GM18858 (cell line): ENCODE measurements around the gene BRSK2.
"Not testable (repeated sequence)": the region's sequence is repeated elsewhere in the genome, so short reads cannot be mapped to it uniquely, and the experiment has no call there.

ENCODE experiments used
- ATAC-seq: cut with Tn5 transposase; IDR thresholded peaks from one replicate; pipeline ENCODE4 v1.9.1; 2021; ENCODE audit not compliant: unreplicated experiment

Gene BRSK2

DNA sequence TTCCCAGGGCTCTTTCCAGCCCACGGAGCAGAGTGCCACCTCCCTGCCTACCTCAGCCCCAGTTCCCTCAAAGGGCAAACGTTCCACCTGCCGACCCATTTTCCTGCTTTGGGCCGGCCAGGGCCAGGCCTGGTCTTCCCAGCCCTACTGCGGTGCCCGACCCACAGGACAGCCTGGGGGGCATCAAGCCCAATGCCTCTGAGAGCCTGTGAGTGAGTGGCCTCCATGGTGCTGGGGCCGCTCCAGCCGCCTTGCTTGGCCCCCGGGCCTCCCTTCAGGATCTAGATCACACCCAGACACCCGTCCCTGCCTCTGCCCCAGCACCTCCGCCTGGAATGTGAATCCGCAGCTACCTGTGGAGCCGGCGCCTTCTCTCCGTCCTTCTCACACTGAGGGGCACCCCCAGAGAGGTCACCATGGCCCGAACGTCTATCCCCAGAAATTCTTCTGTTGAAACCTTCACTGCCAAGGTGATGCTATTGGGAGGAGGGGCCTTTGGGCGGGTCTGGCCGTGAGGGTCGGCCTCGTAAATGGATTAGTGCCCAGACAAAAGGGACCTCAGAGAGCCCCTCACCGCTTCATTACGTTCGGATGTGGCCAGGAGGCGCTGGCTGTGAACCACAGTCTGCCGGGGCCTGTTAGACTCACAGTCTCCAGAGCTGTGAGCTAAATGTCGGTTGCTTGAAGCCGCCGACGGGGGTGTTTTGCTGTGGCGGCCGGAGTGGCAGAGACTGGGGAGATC, 36.2 kb upstream of the BRSK2 start:
- ATAC-seq: no peak

DNA sequence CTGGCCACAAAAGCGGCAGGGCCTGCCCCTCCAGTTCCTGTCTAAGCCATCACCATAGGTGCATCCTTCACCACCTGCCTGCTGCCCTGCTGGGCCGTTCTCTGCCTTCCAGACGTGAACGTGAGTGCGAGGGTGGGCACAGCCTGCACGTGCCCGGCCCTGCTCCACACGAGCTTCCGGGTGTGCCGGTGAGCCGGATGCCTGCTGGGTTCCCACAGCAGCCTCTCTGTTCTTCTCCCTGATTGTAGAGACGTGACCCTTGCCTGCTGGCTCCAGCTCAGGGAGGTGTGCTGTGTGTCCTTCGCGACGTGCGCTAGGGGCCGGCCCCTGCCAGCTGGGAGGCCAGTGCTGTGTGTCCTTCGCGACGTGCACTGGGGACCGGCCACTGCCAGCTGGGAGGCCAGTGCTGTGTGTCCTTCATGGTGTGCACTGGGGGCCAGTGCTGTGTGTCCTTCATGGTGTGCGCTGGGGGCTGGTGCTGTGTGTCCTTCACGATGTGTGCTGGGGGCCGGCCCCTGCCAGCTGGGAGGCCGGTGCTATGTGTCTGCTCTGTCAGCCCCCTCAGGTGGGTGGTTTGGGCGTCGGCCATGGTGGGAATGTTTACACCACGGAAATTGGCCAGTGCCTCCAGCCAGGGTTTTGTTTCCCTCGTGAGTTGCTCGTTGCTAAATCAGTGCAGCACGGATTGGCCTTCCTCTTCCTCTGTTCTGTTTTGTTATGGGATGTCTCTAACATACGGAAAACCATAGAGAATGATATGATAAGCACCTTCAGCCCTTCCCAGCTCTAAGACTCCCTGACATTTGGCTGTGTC, 35.4 kb upstream of the BRSK2 start:
- ATAC-seq: no peak

DNA sequence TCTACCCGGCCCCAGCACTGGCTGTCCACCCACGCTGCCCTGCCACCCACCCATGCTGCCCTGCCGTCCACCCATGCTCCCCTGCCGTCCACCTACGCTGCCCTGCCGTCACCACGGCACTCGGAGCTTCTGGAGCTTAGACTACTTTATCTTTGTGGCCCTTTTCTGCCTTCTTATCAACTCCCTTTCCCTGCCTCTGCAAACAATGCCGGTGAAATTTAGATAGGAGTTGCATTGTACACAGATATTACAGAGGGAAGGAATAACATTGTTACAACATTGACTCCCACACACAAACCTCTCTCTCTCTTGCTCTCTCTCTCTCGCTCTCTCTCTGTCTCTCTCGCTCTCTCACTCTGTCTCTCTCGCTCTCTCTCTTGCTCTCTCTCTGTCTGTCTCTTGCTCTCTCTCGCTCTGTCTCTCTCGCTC, 33.7 kb upstream of the BRSK2 start:
- ATAC-seq: no peak

DNA sequence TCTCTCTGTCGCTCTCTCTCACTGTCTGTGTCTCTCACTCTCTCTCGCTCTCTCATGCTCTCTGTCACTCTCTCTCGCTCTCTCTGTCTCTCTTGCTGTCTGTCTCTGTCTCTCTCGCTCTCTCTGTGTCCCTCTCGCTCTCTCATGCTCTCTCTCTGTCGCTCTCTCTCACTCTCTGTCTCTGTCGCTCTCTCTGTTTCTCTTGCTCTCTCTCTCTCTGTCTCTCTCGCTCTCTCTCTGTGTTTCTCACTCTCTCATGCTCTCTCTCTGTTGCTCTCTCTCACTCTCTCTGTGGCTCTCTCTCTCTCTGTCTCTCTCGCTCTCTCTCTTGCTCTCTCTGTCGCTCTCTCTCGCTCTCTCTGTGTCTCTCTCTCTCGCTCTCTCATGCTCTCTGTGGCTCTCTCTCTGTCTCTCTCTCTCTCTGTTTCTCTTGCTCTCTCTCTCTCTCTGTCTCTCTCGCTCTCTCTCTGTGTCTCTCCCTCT, 33.2 kb upstream of the BRSK2 start:
- no peak for ATAC-seq

DNA sequence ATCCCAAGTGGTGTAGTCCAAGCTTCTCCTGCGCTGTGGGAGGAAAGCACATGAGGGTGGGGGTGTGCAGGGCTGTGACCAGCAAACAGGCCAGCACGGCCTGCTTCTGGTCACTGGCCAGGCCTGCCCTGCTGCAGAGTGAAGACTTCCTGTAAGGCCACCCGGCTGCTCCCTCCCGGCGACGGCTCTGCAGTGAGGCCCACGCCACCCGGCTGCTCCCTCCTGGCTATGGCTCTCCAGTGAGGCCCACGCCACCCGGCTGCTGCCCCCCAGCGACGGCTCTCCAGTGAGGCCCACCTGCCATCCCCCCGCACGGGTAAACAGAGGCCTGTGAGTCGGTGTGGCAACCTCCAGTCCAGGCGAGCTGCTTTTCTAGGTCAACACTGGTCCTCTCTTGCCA, 31.4 kb upstream of the BRSK2 start:
- no peak for ATAC-seq

DNA sequence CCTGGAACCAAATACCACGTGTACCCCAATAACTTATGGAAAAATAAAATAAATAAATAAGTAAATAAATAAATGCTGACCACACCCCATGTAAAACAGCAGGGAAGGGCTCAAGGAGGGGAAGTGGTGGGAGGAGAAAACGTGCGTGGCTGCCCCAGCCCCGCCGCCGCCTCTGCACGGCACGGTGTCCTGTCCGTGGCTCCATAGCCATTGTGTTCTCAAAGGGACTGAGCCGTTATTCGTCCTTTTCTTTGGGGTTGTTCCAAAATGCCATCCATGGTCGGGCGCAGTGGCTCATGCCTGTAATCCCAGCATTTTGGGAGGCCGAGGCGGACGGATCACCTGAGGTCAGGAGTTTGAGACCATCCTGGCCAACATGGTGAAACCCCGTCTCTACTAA, 30.8 kb upstream of the BRSK2 start:
- ATAC-seq: not testable (repeated sequence)

DNA sequence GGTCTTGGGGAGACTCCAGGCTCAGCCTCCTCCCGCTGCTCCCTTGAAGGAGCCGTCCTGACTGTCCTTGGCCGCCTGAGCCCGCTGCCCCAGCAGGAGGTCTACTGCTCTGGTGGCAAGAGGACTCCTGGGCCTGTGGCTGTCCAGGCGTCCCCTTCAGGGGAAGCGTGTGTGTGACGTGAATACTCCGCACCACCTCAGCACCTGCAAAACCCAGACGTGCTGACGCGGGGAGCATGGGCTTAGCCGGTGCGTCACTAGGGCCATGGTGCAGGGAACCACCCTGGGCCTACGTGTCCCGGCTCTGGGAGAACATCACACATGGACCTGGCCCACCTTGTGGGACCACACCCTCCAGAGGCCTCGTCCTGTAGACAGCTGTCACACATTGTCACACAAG, 30.2 kb upstream of the BRSK2 start:
- no peak for ATAC-seq

DNA sequence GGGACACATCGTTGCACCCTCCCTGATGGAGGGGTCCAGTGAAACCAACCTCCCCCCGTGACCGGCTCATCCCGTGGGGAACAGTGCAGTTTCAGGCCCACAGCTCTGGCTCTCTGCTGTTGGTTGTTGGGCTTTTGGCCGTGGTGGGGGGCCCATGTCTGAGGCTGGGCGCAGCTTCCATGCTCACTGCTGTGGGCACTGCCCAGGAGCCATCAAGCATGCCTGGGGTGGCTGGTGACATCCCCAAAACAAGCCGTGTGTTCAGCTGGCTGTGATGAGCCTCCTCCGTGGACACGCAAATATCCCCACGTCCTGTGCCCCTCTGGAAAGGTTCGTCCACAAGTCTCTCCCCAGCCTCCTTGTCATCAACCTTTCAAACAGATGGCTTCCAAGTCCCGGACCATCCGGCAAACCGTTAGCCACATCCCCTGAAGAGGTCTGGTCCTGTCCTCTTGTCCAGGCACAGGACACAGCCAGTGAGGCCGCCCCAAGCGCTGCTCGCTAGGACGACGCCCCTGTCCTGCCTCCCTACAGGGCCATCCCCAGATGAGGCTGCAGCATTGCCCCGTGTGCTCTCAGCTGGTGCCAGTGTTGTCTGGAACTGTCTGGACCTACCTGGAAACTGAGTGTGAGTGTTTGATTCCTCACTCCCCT, 29.4 kb upstream of the BRSK2 start:
- ATAC-seq: no peak

DNA sequence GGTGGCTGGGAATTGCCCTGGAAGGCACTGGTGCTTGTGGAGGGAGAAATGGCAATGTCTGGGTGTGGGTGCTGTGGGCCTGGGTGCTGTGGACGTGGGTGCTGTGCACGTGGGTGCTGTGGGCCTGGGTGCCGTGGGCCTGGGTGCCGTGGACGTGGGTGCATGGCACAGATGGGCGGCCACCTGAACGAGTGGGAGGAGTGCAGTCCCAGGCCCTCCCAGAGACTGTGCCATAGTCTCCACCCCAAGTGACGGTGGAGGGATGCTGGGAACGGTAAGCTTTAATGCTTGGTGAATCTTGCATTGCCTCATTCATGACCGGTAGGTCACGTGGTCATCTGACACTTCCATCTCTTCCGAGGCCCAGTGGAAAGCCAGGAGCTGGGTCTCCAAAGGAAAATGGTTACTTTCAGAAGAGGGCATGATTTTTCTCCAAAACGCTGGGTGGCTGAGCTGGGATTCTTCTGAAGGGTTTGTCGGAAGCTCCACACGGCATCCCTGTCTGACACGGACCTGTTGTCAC, 28.8 kb upstream of the BRSK2 start:
- no peak for ATAC-seq

DNA sequence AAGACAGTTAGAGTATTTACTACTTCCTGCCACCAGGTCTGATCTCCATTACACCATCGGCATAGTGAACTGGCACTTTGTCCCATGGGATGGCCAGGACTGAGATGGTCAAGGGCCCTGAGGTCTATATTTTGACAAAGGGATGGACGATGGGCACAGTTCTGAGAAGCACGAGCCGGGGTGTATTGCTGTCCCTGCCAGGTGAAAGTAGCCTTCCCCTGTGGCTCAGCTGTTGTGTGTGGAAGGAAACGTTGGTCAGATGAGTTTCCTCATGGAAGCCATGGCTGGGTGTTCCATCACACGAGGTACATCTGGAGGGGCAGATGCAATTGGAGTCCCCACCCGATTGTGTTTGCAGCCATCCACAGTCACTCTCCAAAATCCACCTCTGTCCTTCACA, 27.9 kb upstream of the BRSK2 start:
- ATAC-seq: no peak

DNA sequence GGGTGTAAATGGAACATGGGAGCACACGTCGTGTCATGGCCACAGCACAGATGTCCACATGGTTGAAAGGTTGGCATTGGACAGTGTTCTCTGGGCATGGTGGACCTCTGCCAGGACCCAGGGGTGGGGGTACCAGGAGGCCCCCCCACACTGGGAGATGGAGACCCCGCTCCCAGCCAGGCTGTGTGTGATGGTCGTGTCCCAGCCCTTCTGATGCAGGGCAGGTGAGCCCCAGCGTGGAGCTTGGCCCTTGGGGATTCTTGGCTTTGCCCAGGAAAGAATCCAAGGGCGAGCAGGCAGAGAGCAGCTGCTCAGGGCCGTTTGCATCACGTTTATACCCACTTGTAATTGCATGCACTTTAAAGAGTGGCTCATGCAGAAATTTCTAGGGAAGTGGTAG, 22.0 kb upstream of the BRSK2 start:
- no peak for ATAC-seq

DNA sequence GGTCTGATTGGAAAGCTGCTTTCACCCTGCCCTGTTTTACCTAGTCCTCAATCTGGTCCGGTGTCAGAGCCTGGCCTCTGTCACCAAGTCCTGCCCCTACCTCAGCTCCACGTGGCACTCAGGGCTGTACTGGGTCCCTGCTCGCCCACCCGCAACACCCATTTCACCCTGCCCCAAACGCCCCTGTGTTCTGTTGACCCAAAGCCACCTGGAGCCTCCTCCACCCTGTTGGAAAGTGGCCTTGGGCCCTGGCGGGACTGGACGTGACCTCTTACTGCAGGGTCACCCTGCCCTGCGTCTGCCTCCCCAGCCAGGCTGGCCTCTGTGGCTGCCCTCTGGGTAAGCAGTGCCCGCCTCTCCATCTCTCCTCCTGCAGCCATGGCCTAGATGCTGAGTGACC, 21.5 kb upstream of the BRSK2 start:
- ATAC-seq: no peak

DNA sequence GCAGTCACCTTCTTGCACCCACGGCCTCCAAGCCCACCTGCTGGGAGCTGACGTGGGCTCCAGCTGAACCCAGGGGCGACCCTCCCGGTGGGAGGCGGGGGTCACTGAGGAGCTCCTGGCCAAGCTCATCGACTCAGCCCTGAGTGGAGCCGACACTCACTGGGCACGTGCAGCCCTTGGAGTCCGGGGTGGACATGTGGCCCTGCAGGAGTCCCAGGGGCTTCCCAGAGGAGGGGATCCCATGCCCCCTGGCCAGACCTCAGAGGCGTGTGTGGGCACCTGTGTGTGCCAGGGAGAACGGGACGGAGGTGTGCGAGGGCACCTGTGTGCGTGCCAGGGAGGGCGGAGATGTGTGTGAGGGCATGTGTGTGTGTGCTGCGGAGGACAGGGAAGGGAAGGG, 20.8 kb upstream of the BRSK2 start:
- ATAC-seq: no peak

DNA sequence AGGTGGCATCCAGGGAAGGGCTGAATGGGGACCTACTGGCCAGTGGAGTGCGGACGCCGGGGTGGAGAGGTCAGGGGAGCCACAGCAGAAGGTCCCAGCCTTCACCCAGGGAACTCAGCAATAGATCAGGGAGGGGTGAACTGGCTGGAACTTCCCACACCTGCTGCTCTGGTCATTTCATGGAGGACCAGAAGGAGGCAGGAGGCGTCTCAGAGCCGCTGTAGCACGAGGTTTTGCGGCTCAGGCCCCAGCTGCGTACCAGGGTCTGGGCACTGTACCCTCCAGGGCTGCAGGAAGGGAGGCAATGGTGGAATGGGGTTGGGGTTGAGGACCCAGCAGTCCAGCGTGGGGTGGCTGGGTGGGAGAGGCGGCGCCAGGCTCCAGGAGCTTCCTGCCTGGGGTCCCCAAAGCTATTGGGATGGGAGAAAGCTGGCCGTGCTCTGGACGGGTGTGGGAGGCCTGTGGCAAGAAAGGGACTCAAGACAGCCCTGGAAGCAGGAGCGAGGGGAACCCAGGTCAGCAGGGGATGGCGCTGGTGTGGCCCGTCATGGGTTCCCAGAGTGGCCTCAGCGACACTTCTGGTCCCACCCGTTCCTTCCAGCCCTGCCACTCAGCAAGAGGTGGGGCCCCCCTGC, 20.2 kb upstream of the BRSK2 start:
- ATAC-seq: no peak

DNA sequence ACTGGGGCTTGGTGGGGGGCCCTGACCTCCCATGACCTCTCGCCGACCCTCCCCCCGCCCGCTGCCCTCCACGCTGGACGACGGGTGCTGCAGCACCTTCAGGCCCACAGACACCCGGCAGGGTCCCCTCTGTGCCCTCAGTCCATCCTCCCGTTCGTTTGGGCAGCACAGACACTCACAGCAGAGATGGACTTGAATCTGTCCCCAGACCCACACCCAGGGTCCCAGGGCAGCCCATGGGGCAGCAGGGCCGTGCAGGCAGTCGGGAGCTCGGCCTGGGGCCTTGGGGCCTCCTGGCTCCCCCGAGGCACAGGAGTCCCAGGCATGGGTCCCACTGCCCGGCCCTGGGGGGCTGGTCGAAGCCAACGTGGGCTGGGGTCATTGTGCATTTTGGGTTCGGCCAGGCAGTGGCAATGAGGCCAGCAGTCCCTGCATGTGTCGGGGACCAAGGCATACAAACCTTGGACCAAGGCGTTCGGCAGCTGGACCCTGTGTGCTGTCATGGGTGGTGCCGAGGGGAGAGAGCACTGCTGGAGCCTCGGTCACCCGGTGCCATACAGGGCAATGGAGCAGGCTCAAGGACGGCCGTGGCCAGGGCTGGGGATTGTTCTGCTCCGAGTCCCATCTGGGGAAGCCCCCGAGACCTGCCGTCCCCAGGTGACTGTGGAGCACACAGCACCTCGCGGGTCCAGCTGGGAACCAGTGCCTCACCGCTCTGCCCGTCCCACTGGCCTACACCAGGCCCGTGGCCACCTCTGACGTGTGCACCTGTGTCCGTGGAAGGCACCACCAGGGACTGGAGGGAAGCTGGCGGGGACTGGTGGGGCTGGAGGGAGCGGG, 19.3 kb upstream of the BRSK2 start:
- no peak for ATAC-seq

DNA sequence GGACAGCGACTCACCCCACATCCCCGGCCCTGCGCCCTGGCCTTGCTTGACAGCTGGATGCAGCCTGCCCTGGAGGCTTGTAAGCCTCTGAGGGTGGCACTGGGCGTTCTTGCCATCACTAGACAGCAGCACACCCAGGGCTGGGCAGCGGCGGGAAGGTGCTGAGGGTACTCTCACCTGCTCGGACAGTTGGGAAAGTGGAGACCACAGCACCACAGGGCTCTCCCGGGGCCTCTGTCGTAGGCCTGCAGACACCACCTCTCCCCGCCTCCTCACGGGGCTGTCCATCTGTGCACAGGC, 18.8 kb upstream of the BRSK2 start:
- ATAC-seq: no peak

DNA sequence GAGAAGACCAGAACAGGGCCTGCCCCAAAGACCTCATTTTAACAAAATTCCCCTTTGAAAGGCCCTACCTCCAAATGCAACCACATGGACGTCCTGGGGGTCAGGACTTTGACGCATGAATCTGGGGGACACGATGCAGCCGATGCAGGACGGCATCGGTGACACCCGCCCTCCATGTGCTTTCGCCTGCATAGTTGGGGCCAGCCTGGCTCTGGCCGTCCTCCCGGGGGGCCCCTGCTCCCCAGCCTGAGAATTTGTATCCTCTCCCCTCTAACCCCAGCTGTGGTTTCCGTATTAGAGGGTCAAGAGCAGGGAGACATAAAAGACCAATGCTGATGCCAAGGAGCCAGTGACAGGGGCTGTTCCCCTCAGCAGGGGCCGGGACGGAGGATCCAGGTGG, 18.4 kb upstream of the BRSK2 start:
- no peak for ATAC-seq

DNA sequence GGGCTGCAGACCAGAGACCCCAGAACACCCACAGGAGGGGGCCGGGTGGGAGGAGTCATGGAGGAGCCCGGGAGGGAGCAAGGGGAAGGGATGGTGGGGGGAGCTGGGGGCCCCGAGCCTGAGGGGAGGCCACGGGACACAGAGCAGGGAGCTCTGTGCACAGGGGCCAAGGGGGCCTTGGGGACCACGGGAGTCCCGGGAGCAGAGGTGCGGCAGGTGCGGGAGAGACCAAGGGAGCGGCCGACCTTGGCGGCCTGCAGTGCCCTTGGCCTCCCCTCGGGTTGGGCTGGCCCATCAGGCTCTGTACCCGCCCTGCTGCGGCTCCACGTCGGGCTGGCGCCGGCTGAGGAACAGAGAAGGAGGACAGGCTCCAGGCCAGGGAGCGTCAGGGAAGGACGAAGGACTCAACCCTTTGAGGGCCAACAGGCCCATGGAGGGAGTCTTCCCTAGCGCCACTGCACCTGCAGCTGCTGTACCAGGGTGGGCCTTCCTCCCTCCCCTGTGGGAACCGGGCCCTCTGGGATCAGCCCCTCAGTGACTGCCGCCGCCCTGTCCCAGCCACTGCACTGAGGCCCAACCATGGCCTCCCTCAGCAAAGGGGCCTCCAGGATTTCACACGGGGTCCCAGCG, 17.8 kb upstream of the BRSK2 start:
- ATAC-seq: no peak

DNA sequence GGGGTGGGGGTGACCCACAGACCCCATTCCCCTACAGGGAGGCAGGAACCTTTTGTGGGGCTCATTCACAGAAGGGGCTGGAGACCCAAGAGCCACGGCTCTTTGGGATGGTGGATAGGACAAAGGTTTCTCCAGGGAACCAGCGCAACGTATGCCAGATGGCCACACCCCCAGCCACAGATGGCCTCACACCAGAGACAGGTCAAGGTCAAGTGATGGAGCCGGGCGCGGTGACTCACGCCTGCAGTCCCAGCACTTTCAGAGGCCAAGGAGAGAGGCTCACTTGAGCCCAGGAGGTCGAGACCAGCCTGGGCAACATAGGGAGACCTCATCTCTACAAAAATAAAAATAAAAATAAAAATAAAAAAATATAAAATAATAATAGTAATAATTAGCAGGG, 17.1 kb upstream of the BRSK2 start:
- ATAC-seq: no peak
